Stimulated activated CD8-positive, alpha-beta memory T cell treated with anti-CD3 and anti-CD28 coated beads, Interleukin-12 subunit alpha, Interleukin-12 subunit beta, amount 100 ng/mL, for 24 hours (primary cell): Measurements from ENCODE around the gene FBXO33.

Experiments used
- DNase-seq: peaks from one replicate; pipeline ENCODE4 v3.0.0-alpha.2; 2020; ENCODE audit errors: extremely low read depth

Gene FBXO33, protein sequence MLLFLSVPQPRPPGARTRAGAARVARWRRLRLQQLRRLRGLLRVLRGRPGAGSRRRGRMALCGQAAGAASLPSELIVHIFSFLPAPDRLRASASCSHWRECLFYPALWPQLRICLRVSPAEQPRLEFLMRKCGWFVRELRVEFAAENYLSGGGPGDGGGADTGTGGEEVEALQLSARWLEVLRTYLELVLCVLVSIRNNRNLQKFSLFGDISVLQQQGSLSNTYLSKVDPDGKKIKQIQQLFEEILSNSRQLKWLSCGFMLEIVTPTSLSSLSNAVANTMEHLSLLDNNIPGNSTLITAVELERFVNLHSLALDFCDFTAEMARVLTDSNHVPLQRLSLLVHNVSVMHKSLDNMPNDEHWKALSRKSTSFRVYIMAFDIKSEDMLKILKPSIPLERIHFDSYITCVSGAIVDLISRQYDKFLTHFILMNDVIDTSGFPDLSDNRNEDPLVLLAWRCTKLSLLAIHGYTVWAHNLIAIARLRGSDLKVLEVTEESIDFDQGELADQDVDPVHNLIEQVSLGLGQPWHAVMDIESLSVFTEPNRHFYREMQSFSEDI

DNA sequence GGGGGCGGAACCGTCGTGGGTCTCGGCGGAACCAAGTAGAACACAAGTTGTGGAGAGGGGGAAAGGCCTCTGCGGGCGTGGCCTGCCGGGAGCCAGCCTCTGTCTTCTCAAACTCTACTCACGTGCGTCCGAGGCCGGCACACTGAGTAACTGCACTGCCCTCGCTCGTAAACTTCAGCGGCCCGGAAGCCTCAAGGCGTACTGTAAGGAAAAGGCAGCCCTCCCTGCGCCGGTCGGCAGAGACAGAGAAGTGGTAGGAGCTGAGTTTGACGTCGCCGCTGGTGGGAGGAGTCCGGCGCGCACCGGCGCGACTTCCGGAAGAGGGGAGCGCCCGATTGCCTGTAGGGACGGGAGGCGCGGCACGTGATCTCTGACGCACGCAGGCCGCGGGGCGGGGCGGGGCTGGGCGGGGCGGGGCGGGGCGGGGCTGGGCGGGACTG lies at the start of gene FBXO33:
Gene FBXO33 (minus strand): TSS at position 255 of the 440 bp plus-strand sequence. CDS start 271 bp downstream, outside the sequence.
- DNase-seq = peak; percentile 90

DNA sequence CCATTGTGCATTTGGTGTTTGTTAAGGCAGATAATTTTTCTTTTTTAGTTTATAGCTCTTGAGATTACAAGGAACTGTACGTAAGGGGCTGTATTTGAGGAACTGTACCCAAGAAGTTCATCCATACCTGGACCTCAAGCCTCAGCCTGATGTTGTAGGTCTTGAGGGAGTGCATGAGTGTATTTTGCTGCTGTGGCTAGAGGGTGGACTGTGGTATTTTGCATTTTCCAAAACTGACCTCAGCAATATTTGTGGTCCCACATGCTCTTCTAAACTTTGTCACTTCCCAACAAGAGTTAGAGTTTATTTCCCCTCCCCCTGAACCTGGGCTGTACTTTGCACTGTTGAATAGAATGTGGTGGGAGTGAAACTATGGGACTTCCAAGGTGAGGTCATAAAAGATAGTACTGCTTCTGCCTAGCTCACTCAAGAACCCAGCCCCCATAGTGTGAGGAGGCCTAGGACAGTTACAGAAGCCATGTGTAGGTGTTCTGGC lies 42.2 kb upstream of the FBXO33 start:
- DNase-seq = no peak

DNA sequence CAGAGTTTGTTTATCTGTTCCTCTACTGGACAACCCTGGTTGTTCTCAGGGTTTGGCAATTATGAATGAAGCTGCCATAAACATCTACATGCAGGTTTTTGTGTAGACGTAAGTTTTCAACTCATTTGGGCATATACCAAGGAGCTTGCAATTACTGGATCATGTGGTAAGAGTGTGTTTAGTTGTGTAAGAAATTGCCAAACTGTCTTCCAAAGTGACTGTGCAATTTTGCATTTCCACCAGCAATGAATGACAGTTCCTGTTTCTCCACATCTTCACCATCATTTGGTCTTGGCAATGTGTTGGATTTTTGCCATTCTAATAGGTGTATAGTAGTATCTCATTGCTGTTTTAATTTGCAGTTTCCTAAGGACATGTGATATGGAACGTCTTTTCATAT lies 39.8 kb upstream of the FBXO33 start:
- no peak for DNase-seq

DNA sequence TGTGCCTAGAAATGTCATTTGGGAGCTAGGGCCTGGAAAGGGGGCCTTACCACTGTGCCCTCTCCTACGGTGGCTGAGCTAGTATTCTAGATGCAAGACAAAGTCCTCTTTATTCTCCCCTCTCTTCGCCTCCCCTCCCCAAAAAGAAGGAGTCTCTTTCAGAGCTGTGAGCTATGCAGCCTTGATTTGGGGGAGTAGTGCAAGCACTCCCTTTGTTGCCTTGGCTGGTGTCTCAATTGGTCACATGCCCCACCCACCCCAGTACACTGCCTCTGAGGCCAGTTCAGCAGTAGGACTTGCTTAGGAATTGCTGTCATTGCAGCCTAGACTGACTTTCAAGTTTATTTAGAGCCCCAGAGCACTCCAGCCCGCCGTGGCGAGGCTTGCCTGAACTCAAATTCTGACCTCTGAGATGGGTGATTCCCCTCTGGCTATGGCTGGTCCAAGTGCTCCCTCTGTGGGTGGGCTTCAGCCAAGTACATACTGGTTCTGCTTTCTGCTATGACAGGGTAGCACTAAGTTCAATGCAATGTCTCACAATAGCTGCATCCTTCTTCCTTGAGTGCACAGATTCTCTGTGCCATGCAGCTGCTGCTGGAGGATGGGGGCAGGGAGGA lies 37.0 kb upstream of the FBXO33 start:
- no peak for DNase-seq

DNA sequence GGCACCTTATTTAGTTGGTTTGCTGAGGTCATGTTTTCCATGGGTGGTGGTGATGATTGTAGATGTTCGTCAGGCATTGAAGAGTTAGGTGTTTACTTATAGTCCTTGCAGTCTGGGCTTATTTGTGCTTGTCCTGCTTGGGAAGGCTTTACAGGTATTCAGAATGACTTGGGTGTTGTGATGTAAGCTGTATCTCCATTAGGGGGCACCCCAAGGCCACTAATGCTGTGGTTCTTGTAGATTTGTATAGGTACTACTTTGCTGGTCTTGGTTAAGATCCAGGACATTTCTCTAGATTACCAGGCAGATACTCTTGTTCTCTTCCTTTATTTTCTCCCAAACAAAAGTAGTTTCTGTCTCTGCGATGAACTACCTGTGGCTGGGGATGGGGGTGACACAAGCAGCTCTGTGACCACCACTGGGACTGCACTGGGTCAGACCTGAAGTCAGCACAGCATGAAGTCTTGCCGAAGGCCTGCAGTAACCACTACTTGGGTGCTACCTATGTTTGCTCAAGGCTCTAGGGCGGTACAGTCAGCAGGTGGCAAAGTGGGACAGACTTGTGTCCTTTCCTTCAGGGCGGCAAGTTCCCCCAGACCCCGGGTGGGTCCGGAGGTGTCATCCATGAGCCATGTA lies 35.8 kb upstream of the FBXO33 start:
- DNase-seq = no peak

DNA sequence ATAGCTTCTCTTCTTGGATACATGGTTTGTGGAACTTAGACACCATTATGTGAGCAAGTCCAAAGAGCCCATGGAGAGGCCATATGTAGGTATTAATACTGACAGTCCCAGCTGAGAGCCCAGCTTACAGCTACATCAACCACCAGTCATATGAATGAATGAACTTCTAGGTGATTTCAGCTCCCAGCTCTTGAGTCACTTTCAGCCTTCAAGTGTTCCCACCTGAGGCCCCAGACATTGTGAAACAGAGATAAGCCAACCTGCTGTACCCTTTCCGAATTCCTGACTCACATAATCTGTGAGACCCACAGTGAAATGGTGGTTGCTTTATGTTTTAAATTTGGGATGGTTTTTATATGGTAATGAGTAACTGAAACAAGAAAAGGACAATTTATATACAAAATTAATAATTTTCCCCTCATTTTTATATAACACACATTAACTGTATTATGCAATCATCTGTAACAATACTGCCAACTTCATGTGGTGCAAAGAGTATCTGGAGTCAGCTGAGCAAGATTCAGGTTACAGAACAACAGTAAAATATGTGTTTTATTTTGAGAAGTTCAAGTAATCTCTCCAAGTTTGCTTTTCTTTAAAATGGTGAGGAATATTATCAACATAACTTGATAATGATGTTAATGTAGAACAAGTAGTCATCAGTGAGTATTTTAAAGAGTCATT lies 27.7 kb upstream of the FBXO33 start:
- no peak for DNase-seq

DNA sequence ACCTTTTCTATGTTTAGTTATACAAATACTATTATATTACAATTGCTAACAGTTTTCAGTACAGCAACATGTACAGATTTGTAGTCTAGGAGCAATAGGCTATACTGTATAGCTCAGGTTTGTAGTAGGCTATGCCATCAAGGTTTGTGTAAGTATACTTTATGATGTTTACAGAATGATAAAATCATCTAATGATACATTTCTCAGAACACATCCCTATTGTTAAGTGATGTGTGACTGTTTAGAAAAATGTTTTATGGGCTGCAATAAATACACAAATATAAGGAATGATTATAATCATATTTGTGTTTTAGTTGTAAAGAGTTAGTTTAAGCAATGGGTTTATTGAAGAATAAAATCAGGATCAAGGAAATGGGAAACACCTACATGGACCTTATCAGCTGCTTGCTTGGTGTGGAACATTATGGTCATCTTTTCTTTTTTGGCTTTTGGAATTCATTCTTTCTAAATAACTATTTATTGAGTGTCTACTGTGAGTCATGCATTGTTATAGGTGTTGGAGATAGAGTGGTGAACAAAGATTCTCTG lies 24.5 kb upstream of the FBXO33 start:
- no peak for DNase-seq

DNA sequence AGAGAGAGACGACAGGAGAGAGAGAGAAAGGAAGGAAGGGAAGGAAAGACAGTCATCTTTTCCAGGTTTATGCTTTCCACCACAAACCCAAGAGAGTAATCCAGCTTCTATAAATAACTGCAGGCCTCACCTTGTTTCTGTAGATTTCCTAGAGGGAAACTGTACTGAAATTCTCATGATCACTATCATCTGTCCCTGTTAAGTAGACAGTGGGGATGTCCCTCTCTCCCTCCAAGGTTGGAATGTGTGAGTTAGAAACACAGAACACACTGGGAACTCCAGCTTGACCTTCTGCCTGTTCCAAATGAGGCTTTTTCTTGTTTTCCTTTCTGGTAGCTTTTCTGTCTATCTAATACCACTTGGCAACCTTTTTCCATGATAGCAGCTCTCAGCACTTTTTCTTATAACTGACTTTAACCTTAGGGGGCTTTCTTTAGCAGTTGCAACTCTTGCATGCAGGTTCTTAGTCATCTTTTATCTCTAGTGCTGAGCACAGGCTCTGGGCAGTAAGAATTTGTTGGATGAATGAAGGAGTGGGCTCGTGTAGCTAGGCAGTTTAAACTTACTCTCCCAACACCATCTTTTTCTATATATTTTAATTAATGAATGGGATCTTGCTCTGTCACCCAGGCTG lies 22.8 kb upstream of the FBXO33 start:
- no peak for DNase-seq

DNA sequence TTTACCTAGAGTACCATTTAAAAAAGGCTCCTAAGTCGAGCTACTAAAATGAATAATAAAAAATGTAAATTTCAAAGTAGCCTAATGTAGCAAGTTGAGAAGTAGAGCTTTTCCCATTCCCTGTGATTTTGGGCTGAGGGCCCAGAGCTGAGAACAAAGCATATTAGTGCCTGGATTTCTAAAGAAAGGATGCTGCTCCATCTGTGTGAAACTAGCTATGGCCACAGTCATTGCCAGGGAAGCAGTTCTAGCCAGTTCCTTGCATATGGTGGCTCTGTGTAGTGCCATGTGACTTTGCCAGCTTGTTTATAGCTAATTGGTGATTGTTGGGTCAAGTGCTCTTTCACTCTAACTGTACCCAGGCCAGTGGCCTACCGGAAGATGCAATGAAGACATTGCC lies 20.4 kb upstream of the FBXO33 start:
- no peak for DNase-seq

DNA sequence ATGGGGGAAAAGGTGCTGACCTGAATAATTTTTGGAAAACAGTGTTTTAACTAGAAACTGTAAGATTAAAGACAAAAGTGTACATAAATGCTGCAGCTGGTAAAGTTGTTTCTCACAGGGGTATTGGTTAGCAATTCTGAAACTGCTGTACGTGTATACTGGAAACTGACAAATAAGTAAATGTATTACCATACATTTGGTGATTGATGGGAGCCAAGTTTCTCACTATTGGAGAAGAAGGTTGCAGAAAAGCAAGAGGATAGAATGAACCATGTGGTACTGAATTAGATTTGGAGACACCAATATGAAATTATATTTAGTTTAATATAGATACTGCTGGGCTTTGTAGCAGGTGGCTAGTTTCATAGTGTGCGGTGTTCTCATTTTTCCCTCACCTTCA lies 19.6 kb upstream of the FBXO33 start:
- DNase-seq = no peak

DNA sequence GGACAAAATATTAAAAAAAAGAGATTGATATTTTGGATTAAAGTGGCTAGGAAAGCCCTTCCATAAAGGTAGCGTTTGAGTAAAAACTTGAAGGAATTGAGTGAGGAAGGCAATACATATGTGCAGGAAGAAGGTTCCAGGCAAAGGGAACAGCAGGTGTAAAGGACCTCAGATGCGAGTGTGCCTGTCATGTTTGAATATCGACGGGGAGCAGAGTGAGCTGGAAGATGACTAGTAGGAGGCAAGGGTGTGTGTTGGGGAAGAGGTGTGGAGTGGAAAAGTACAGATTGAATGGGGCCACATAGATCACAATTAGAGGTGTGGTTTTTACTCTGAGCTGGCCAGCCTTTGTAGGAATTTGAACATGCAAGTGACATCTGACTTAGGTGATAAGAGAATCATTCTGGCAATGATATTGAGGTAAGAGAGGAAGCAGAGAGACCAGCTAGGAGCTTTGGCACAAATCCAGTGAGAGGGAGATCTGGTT lies 15.0 kb upstream of the FBXO33 start:
- DNase-seq = no peak

DNA sequence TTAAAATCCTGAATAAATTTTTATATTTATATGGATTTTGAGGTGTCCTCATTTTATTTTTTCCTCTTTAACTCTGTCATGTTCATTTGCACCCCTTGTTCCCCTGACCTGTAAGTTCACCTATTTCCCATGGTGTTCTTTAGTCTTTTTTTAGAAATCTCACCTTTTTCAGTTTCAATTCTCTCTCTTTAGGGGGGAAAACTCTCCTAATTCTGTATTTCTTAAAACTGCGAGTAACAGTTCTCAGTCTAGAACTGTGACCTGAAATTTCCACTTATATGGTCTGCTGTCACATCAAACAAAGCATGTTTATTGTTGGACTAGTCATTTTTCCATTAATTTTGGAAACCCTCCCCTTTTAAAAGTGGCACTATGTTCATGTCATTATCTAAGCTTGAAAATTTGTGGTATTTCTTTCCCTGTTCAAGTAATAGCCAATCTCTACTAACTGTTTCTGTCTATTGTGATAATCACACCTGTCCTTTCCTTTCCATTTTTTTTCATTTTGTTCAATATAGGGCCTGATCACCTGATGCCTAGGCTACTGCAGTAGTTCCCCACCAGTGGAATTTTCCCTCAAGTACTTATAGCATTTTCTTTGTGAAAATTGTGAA lies 14.0 kb upstream of the FBXO33 start:
- no peak for DNase-seq

DNA sequence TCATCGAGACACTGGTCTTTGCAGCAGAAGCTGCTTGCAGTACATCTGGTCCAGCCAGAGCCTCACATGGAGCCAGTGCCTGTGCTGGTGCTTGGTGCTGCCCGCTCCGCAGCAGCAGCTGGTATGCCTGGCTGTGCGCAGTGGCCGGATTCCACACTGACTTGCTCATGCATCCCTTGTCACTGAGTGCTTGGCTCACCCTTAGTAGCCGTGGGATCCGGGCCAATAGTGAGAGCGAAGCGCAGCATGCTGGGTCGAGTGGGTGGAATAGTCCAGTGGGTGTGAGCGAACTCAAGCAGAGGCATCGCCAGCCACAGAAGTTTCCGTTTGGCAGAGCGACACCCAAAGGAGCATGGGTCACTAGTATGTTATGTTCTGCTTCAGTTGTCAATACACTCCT lies 10.1 kb upstream of the FBXO33 start:
- no peak for DNase-seq

DNA sequence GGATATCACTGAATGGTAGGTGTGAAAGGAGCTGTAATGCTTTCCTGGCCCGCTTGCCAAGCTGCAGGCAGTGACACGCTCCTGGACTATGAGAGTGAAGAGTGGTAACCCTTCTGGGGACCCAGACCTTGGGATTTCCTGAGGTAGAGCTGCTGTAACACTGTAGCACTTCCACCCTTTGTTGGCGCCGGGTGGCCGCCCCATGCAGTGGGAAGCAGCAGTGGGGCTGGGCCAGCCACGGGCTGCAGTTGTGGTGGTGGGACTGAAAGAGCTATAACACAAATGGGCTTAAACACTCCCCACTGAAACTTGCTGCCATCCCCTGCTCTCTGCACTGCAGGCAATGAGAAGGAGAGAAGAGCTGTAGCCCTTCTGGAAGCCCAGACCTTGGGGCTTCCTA lies 9.6 kb upstream of the FBXO33 start:
- no peak for DNase-seq

DNA sequence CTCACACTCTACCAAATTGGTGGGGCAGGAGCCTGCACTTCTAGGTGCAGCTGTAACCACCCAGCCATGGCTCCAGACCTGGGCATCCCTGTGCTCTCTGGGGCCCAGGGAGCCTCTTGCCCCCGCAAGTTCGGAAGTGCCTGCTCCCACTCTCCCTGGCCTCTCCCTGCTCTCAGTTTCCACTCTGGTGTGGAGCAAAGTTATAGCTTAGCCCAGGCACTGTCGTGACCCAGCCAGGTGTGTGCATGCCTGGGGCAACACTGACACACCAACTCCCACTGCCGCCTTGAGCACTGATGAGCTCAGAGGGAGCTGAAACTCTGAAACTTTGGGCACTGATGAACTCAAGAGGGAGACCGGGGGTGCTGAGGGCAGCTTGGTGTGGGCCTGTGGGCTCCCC lies 8.7 kb upstream of the FBXO33 start:
- no peak for DNase-seq

DNA sequence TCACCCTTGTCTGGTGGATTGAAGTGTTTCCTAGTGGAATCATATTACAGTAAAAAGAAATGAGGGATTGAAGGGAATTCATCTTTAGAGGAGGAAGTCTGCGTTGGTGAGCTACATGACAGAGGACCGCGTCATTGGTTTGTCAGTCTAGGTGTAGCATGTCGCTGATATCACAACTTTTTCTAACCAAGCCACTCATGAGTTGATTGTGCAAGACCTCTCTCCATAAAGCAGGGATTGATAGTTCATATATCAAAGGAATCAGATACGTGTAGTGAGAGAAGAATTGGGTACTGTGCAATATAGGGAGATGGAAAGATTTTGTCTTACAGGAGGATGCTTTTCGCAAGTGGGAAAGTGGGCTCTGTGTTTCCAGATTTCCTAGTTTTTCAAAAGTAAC lies 3.0 kb upstream of the FBXO33 start:
- no peak for DNase-seq

DNA sequence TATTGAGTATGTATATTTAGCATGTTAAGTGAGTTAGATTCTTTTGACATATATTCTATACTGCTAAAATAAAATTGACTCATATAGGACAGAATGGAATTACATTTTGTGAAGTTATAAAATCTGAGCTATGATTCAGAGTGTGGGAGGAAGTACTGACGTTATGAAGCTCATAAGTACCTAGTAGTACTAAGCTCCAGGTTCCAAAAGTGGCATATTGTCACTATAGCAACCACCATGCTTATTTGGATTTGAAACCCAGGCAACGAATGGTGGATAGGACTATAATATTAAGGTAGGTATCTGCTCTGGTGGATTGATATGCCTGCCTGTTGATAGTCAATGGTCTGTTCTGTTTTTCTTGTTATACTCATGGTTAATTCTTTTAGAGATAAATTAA lies 2.2 kb upstream of the FBXO33 start:
- DNase-seq = no peak

DNA sequence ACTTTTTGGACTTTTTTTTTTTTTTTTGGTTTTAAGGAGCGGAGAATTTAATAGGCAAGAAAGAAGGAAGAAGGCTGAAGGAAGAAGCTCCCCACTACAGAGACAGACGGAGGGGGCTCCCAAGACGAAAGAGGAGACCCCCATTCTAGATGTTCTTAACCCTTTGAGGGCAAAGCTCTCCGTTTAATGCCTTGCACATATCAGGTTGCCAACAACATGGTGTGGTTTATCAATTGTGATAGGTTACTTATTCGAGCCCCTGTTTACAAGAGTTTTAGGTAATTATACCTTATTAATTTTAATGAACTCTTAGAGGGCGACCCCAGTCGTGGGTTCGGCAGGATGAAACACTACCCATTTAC lies 1.2 kb upstream of the FBXO33 start:
- no peak for DNase-seq

DNA sequence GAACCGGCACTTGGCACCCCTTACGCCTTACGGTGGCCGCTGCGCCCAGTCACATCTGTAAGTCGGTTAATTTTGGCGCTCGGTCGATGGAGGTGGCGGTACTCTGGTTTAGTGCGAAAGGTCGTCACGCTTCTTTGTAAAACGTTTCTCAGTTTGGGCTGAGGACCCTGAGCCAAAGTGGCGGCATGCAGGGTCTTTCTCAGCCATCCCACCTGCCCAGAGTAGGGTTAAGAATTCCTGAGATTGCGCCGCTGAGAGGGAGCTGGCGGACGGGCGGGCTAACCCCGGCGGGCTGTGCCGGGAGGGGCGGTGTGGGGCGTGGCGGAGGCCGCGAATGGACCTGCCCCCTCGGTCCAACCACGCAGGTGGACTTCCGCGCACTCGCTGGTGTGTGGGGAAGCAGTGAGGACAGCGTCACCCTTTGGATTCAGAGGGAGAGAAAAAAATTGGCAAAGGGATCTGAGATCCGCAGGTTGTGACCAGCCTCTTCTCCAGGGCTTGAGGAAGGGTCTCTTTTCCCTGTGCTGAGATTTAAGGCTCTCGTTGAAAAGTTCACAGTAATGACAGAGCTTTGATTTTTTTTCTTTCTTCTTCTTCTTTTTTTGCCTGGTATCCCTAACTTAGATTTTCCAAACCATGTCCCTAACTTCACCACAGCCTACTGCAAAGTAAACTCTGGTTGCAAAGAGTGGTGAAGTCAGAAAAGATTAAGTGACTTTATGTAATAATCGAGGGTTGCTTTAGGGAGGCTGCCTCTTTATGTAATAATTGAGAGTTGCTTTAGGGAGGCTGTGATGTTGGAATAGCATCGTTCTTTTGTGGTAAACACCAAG lies 602 bp upstream of the FBXO33 start:
- no peak for DNase-seq
